Measurements from ENCODE around the gene PAX2. TPM values are rescaled to one million over a fixed set of nuclear protein-coding genes. Genes with fewer than 3 reads are reported as not detected.

Gene PAX2
- total RNA-seq, 1 donor from 2014 or later = not detected

- intact Hi-C loops (cut with DNase I) = no loop called here
- Histone ChIP-seq H3K27ac (no peak overlapping the region), H3K9me3 (no peaks in the 10 kb centered on the region), H3K4me3 (peak overlapping the region; percentile 37), H3K4me1 (peaks cover 19% of the 10 kb centered on the region), H3K36me3 (no peaks in the 10 kb centered on the region), H3K27me3 (peaks cover 90% of the 10 kb centered on the region)
- peak; percentile 61 for ATAC-seq
- peak; percentile 8 for TF ChIP-seq CTCF (IDR thresholded peaks at IDR 0.05)
- no peak for DNase-seq
Observed at GRCh38 chr10:100826983-100827818, 81.8 kb downstream of the PAX2 start.

- H3K9me3 ChIP-seq = no peaks in the 10 kb centered on the region
- H3K27ac ChIP-seq = no peak overlapping the region
- DNase-seq (no peak), ATAC-seq (peak; percentile 56)
- H3K4me1 ChIP-seq = peaks cover 19% of the 10 kb centered on the region
- no peak for TF ChIP-seq CTCF (IDR thresholded peaks at IDR 0.05)
- intact Hi-C loops (cut with DNase I) = no loop called here
- peaks cover 88% of the 10 kb centered on the region for H3K27me3 ChIP-seq
- no peaks in the 10 kb centered on the region for H3K36me3 ChIP-seq
- H3K4me3 ChIP-seq = peak overlapping the region; percentile 37
Observed at GRCh38 chr10:100827819-100828737, 82.7 kb downstream of the PAX2 start.

- H3K27me3 ChIP-seq = peaks cover 84% of the 10 kb centered on the region
- ATAC-seq = no peak
Observed at GRCh38 chr10:100828738-100829096, 83.3 kb downstream of the PAX2 start.

GRCh38 chr10:100829097-100829870, 83.9 kb downstream of the PAX2 start:
- no peaks in the 10 kb centered on the region for H3K36me3 ChIP-seq
- no peak for TF ChIP-seq CTCF (IDR thresholded peaks at IDR 0.05)
- peak overlapping the region; percentile 37 for H3K4me3 ChIP-seq
- no peak for DNase-seq
- ATAC-seq = no peak
- H3K27me3 ChIP-seq = peaks cover 86% of the 10 kb centered on the region
- intact Hi-C loops (cut with DNase I) = no loop called here
- no peaks in the 10 kb centered on the region for H3K9me3 ChIP-seq
- H3K27ac ChIP-seq = no peak overlapping the region
- H3K4me1 ChIP-seq = peaks cover 19% of the 10 kb centered on the region

More at GRCh38 chr10:100828738-100829096, 83.3 kb downstream of the PAX2 start:
- no peak for TF ChIP-seq CTCF (IDR thresholded peaks at IDR 0.05)
- peak overlapping the region; percentile 37 for H3K4me3 ChIP-seq
- no peak overlapping the region for H3K27ac ChIP-seq
- DNase-seq = no peak
- no peaks in the 10 kb centered on the region for H3K36me3 ChIP-seq
- peaks cover 19% of the 10 kb centered on the region for H3K4me1 ChIP-seq
- intact Hi-C loops (cut with DNase I) = no loop called here
- no peaks in the 10 kb centered on the region for H3K9me3 ChIP-seq
